Osteocyte (in vitro differentiated cells): ENCODE results near the gene MYH2. TPM values are rescaled to one million over a fixed set of nuclear protein-coding genes. Genes with fewer than 3 reads are reported as not detected.

Source experiments
- DNase-seq: peaks from one replicate; pipeline ENCODE4 v3.0.0; 2021; ENCODE audit warnings: mixed read lengths; ENCODE audit not compliant: unreplicated experiment; ENCODE audit errors: extremely low spot score
- H3K27ac Mint-ChIP-seq: one replicate; pipeline ENCODE4 v1.8.0; 2021; ENCODE audit warnings: mild to moderate bottlenecking, mixed read lengths; ENCODE audit not compliant: unreplicated experiment
- H3K27me3 Mint-ChIP-seq: one replicate; pipeline ENCODE4 v1.8.0; 2021; ENCODE audit warnings: mixed read lengths; ENCODE audit not compliant: unreplicated experiment
- H3K36me3 Mint-ChIP-seq: one replicate; pipeline ENCODE4 v1.8.0; 2021; ENCODE audit warnings: mixed read lengths; ENCODE audit not compliant: unreplicated experiment
- H3K4me1 Mint-ChIP-seq: one replicate; pipeline ENCODE4 v1.8.0; 2021; ENCODE audit warnings: mixed read lengths; ENCODE audit not compliant: unreplicated experiment
- H3K4me3 Mint-ChIP-seq: one replicate; pipeline ENCODE4 v1.8.0; 2021; ENCODE audit warnings: mild to moderate bottlenecking, moderate library complexity, mixed read lengths; ENCODE audit not compliant: unreplicated experiment
- H3K9me3 Mint-ChIP-seq: one replicate; pipeline ENCODE4 v1.8.0; 2021; ENCODE audit warnings: mixed read lengths; ENCODE audit not compliant: unreplicated experiment
- CTCF ChIP-seq: fragments of 200-600 bp; sonication (generic); IDR thresholded peaks from 2 replicates; pipeline ENCODE4 v1.5.0; 2021; ENCODE audit warnings: antibody characterized with exemption, mild to moderate bottlenecking, moderate library complexity
- total RNA-seq: library from RNA; stranded (reverse); gene quantifications from 2 replicates; pipeline ENCODE4 v1.2.1, GENCODE V29; 2021

The MYH2 gene
- total RNA-seq, 1 donor from 2014 or later = not detected

- no peak for DNase-seq
- Mint-ChIP-seq H3K27ac (no peak overlapping the region), H3K4me1 (no peaks in the 10 kb centered on the region), H3K27me3 (no peaks in the 10 kb centered on the region), H3K9me3 (peaks cover 18% of the 10 kb centered on the region), H3K36me3 (no peaks in the 10 kb centered on the region), H3K4me3 (no peak overlapping the region)
- no peak for TF ChIP-seq CTCF
These were observed 22.0 kb downstream of the MYH2 start for GRCh38 chr17:10527419-10527818.

GRCh38 chr17:10526517-10526916 is 22.9 kb downstream of the MYH2 start:
- Mint-ChIP-seq H3K27ac (no peak overlapping the region), H3K9me3 (peaks cover 18% of the 10 kb centered on the region), H3K27me3 (no peaks in the 10 kb centered on the region), H3K4me3 (no peak overlapping the region), H3K36me3 (no peaks in the 10 kb centered on the region), H3K4me1 (no peaks in the 10 kb centered on the region)
- TF ChIP-seq CTCF = no peak
- no peak for DNase-seq

- Mint-ChIP-seq H3K27me3 (no peaks in the 10 kb centered on the region), H3K27ac (no peak overlapping the region), H3K4me1 (no peaks in the 10 kb centered on the region), H3K36me3 (no peaks in the 10 kb centered on the region), H3K4me3 (no peak overlapping the region), H3K9me3 (peaks cover 10% of the 10 kb centered on the region)
- TF ChIP-seq CTCF = no peak
- no peak for DNase-seq
These were observed 26.4 kb downstream of the MYH2 start for GRCh38 chr17:10523064-10523463.

GRCh38 chr17:10521949-10522348 is 27.5 kb downstream of the MYH2 start:
- H3K4me3 Mint-ChIP-seq = no peak overlapping the region
- no peak for DNase-seq
- no peaks in the 10 kb centered on the region for H3K4me1 Mint-ChIP-seq
- H3K27me3 Mint-ChIP-seq = no peaks in the 10 kb centered on the region
- H3K27ac Mint-ChIP-seq = no peak overlapping the region
- peaks cover 10% of the 10 kb centered on the region for H3K9me3 Mint-ChIP-seq
- no peaks in the 10 kb centered on the region for H3K36me3 Mint-ChIP-seq
- no peak for TF ChIP-seq CTCF

GRCh38 chr17:10518271-10519037 is 31.0 kb downstream of the MYH2 start, which contains the start of gene MYH1:
MYH1 (minus strand) TSS chr17:10518542; CDS start chr17:10516642, 1,900 bp downstream.
- no peaks in the 10 kb centered on the region for H3K27me3 Mint-ChIP-seq
- H3K27ac Mint-ChIP-seq = no peak within 1 kb of the TSS
- no peak within 1 kb of the TSS for H3K4me3 Mint-ChIP-seq
- TF ChIP-seq CTCF = no peak
- no peak for DNase-seq
- H3K36me3 Mint-ChIP-seq = no peaks in the 10 kb centered on the region
- no peaks in the 10 kb centered on the region for H3K9me3 Mint-ChIP-seq
- no peaks in the 10 kb centered on the region for H3K4me1 Mint-ChIP-seq
